ENCODE measurements around the gene ANGPTL7. TPM values are rescaled to one million over a fixed set of nuclear protein-coding genes. Genes with fewer than 3 reads are reported as not detected.

The ANGPTL7 gene
- total RNA-seq, 1 donor: under 0.01 TPM

- DNase-seq (ENCODE audit: low read depth): peak; percentile 24
- no peak overlapping the region for H3K4me3 ChIP-seq (ENCODE audit: low read depth, low read length)
- TF ChIP-seq, protein P1, sequence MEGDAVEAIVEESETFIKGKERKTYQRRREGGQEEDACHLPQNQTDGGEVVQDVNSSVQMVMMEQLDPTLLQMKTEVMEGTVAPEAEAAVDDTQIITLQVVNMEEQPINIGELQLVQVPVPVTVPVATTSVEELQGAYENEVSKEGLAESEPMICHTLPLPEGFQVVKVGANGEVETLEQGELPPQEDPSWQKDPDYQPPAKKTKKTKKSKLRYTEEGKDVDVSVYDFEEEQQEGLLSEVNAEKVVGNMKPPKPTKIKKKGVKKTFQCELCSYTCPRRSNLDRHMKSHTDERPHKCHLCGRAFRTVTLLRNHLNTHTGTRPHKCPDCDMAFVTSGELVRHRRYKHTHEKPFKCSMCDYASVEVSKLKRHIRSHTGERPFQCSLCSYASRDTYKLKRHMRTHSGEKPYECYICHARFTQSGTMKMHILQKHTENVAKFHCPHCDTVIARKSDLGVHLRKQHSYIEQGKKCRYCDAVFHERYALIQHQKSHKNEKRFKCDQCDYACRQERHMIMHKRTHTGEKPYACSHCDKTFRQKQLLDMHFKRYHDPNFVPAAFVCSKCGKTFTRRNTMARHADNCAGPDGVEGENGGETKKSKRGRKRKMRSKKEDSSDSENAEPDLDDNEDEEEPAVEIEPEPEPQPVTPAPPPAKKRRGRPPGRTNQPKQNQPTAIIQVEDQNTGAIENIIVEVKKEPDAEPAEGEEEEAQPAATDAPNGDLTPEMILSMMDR (IDR thresholded peaks at IDR 0.05; ENCODE audit: insufficient read depth, low read length): no peak
These were observed 41.9 kb upstream of the ANGPTL7 start for GRCh38 chr1:11147197-11147770.

GRCh38 chr1:11150326-11150725 is 38.8 kb upstream of the ANGPTL7 start:
- H3K4me3 ChIP-seq (ENCODE audit: low read depth, low read length): no peak overlapping the region
- peak; percentile 84 for DNase-seq (ENCODE audit: low read depth)
- TF ChIP-seq, protein P1 (IDR thresholded peaks at IDR 0.05; ENCODE audit: insufficient read depth, low read length): no peak

- TF ChIP-seq, protein P1 (IDR thresholded peaks at IDR 0.05; ENCODE audit: insufficient read depth, low read length): no peak
- DNase-seq (ENCODE audit: low read depth): no peak
- H3K4me3 ChIP-seq (ENCODE audit: low read depth, low read length): no peak overlapping the region
These were observed 38.0 kb upstream of the ANGPTL7 start for GRCh38 chr1:11151114-11151513.

DNA sequence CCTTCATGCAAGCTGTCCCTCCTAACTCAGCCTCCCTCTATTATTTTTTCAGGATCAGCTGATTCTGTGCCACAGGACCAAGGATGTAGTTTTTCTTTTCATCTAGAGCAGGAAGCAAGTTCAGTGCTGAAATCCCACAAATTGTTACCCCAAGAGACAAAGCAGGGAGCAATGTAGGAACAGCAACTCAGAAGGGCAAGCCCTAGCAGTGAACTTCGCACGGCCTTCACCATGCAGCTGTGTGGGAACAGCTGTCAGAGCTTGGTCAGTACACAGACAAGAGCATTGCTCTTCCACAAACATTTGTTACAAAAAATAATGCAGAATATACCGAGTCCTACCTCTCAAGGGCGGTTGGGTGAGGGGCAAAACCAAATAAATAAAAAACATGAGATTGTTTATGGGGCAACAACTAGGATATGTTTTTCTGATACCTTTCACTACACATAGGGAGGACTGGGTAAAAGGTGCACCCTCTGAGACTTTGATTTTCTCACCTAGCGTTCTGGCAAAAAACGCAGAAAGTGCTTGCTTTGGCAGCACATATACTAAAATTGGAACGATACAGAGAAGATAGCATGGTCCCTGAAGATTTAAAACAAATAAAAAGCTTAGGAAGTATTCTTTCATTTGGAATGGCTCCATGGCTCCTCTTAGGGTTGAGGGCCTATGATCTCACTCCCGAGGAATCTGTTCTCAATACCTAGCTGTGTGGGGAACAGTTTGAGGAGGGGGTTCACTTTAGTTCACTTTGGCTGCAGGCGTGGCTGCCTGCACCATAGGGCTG is 37.1 kb upstream of the ANGPTL7 start:
- TF ChIP-seq, protein P1 (IDR thresholded peaks at IDR 0.05; ENCODE audit: insufficient read depth, low read length): no peak
- DNase-seq (ENCODE audit: low read depth): peak; percentile 45
- H3K4me3 ChIP-seq (ENCODE audit: low read depth, low read length): no peak overlapping the region

DNA sequence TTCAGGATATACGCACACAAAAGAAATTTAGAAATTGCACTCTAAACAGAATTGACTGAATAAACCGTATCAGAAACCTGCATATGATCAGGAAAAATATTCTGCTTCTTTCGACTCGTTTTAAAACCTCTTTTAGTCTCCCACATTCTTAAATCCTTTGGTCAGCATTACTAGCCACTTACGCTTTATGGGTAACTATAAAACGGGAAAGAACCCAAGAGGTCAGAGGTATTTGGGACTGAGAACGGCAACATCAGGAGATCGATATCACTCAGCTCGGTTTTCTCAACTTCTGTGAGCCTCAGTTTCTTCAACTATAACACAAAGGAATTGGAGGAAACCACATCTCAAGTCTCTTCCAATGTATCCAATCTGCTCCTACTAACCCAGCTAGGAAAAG is 36.4 kb upstream of the ANGPTL7 start:
- no peak for DNase-seq (ENCODE audit: low read depth)
- TF ChIP-seq, protein P1 (IDR thresholded peaks at IDR 0.05; ENCODE audit: insufficient read depth, low read length): no peak

GRCh38 chr1:11153184-11153583 is 36.0 kb upstream of the ANGPTL7 start:
- TF ChIP-seq, protein P1 (IDR thresholded peaks at IDR 0.05; ENCODE audit: insufficient read depth, low read length): no peak

More for the DNA sequence above, 36.4 kb upstream of the ANGPTL7 start:
- H3K4me3 ChIP-seq (ENCODE audit: low read depth, low read length): no peak overlapping the region

More at GRCh38 chr1:11153184-11153583, 36.0 kb upstream of the ANGPTL7 start:
- H3K4me3 ChIP-seq (ENCODE audit: low read depth, low read length): no peak overlapping the region
- DNase-seq (ENCODE audit: low read depth): no peak

Measured in fibroblast of the aortic adventitia (primary cell).